A549 treated with RU486 at 1 μM for 4 hours (cell line): ENCODE results near the gene RIC8A. TPM values are rescaled to one million over a fixed set of nuclear protein-coding genes. Genes with fewer than 3 reads are reported as not detected.

Experiments
- total RNA-seq: library from RNA; stranded (reverse); fragments of 200-300 nt; extraction: Qiagen RNA extraction; gene quantifications from 5 replicates; pipeline ENCODE4 v1.2.3, GENCODE V29; 2022; ENCODE audit warnings: low read depth

RIC8A gene
- 104 to 118 TPM (median 111 TPM) in 5 replicates for total RNA-seq

GRCh38 chr11:207208-207862 is at the start of gene RIC8A, which contains the start of gene BET1L:
Gene RIC8A (plus strand): TSS chr11:207708. CDS start chr11:208855, 1,147 bp downstream.
Gene BET1L (minus strand): TSS chr11:207399. CDS start chr11:207321, 78 bp downstream.

GRCh38 chr11:192674-193128 is 14.8 kb upstream of the RIC8A start, which contains the start of gene SCGB1C1:
Gene SCGB1C1 (plus strand): TSS chr11:193078. CDS start chr11:193100, 22 bp downstream.

GRCh38 chr11:235997-236773 is 28.7 kb downstream of the RIC8A start, which contains the start of gene SIRT3:
Gene SIRT3 (minus strand): TSS chr11:236342. CDS start chr11:236328, 14 bp downstream.

GRCh38 chr11:236774-237767 is 29.6 kb downstream of the RIC8A start, which contains the start of gene PSMD13:
Gene PSMD13 (plus strand): TSS chr11:236976. CDS start chr11:237050, 74 bp downstream.

Other genes with a start within 250 kb of the RIC8A start
- gene SCGB1C1, start 14.6 kb upstream of the RIC8A start, total RNA-seq: not detected in 5 replicates
- 39.2 to 51.8 TPM (median 44.9 TPM) in 5 replicates for gene BET1L, start 309 bp upstream of the RIC8A start, total RNA-seq
- 13.8 to 20.8 TPM (median 18.3 TPM) in 5 replicates for gene SIRT3, start 28.6 kb downstream of the RIC8A start, total RNA-seq
- 169 to 199 TPM (median 171 TPM) in 5 replicates for gene PSMD13, start 29.3 kb downstream of the RIC8A start, total RNA-seq
- 0.08 TPM in 1 of 5 replicates, not detected in the others for gene NLRP6, start 70.7 kb downstream of the RIC8A start, total RNA-seq
- 6.4 to 11.8 TPM (median 10.0 TPM) in 5 replicates for gene PGGHG, start 81.4 kb downstream of the RIC8A start, total RNA-seq
- not detected in 5 replicates for gene IFITM5, start 91.8 kb downstream of the RIC8A start, total RNA-seq
- gene IFITM2, start 100.1 kb downstream of the RIC8A start, total RNA-seq: 56.4 to 65.7 TPM (median 61.5 TPM) in 5 replicates
- gene IFITM1, start 106.3 kb downstream of the RIC8A start, total RNA-seq: 0.25 to 0.75 TPM (median 0.49 TPM) in 5 replicates
- 20.4 to 36.3 TPM (median 31.6 TPM) in 5 replicates for gene IFITM3, start 113.2 kb downstream of the RIC8A start, total RNA-seq
- 11.0 to 22.7 TPM (median 15.6 TPM) in 5 replicates for gene B4GALNT4, start 161.8 kb downstream of the RIC8A start, total RNA-seq
- gene PKP3, start 186.5 kb downstream of the RIC8A start, total RNA-seq: 26.4 to 39.8 TPM (median 36.5 TPM) in 5 replicates
- 59.9 to 95.2 TPM (median 84.4 TPM) in 5 replicates for gene SIGIRR, start 207.3 kb downstream of the RIC8A start, total RNA-seq
- 0.61 to 1.6 TPM (median 1.2 TPM) in 5 replicates for gene ANO9, start 234.3 kb downstream of the RIC8A start, total RNA-seq
- gene PTDSS2, start 242.6 kb downstream of the RIC8A start, total RNA-seq: 31.4 to 49.0 TPM (median 44.3 TPM) in 5 replicates